GM12872 (cell line): ENCODE measurements around the gene GIPC1.

Source experiments
- CTCF ChIP-seq: IDR thresholded peaks from 3 replicates; pipeline ENCODE4 v1.5.1; 2011; ENCODE audit warnings: low read depth, mild to moderate bottlenecking, low read length, moderate library complexity; ENCODE audit not compliant: insufficient read depth

Gene GIPC1

GRCh38 chr19:14470031-14470876, 25.7 kb downstream of the GIPC1 start:
- TF ChIP-seq CTCF: no peak

DNA sequence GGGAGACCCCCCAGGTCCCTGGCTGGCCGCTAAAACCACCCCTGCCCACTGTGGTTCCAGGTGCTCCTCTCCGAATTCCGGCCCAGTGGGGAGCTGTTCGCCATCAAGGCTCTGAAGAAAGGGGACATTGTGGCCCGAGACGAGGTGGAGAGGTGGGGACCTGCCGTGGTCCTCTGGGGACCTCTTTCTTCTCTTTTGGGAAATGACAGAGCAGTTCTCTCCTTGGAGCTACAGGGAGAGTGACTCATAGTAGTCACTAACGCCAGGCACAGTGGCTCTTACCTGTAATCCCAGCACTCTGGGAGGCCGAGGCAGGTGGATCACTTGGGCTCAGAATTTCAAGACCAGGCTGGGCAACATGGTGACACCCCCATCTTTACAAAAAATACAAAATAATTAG, 28.1 kb downstream of the GIPC1 start:
- TF ChIP-seq CTCF: no peak

- no peak for TF ChIP-seq CTCF
Observed at GRCh38 chr19:14467391-14467790, 28.5 kb downstream of the GIPC1 start.

GRCh38 chr19:14463747-14464146, 32.2 kb downstream of the GIPC1 start:
- TF ChIP-seq CTCF: no peak

DNA sequence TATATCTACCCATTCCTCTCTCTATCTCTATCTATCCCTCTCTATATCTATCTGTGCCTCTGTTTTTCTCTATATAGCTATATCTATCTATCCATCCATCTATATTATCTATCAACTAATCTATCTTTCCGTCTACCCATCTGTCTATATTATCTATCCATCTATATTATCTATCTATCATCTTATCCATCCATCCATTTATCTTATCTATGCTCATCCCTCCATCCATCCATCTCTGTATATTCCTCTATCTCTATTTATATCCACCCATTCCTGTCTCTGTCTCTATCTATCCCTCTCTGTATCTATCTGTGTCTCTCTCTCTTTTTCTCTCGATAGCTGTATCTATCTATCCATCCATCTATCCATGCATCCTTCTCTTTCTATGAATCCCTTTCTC, 35.0 kb downstream of the GIPC1 start:
- TF ChIP-seq CTCF: no peak

DNA sequence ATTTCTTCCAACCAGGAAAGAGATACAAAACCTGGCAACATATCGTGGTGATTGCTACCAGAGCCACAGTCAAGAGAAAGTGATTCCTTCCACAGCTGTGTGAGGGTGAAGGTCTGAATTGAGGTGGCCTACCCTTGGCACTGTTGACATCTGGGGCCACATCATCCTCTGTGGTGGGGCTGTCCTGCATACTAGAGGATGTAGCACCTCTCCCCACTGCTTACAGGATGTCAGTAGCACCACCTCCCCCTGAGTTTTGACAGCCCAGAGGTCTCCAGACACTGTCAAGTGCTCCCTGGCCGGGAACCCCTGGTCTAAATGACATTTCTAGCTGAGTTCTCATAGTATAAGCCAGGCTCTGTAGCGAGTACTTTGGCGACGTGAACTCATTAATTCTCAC, 36.2 kb downstream of the GIPC1 start:
- TF ChIP-seq CTCF: no peak

DNA sequence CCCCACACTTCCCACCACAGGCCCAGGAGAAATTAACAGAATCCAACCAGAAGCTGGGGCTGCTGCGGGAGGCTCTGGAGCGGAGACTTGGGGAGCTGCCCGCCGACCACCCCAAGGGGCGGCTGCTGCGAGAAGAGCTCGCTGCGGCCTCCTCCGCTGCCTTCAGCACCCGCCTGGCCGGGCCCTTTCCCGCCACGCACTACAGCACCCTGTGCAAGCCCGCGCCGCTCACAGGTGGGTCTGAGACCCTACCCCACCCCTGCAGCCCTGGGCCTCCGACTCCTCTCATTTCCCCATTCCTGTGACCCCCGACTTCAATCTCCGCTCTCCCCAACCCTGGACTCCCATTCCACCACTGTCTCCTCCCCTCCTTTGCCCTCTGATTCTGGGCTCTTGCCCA, 45.1 kb downstream of the GIPC1 start:
- no peak for TF ChIP-seq CTCF
